ENCODE results near the gene SLC4A7. TPM values are rescaled to one million over a fixed set of nuclear protein-coding genes. Genes with fewer than 3 reads are reported as not detected.
"Not testable (repeated sequence)": the region's sequence is repeated elsewhere in the genome, so short reads cannot be mapped to it uniquely, and the experiment has no call there.

The SLC4A7 gene
- total and polyA plus RNA-seq, 4 experiments from 2014 or later = 12.7 to 103 (median 60.9) TPM

DNA sequence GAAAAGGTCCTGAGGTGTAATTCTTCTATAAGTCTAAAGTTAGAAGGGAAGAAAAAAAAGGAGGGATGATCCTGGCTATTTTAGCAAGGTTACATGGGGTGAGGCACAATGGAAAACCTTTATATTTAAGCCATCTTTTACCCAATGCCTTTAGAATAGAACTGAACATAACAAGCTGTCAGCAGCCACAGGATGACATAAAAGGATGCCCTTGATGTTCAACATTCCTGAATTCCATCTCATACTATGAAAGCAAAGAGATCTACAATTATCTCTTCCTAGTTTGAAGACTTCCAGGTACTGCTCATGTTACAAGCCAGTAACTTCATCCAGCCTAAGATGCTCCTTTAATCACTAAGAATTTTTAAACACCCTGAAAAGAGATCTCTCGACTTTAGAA lies 141.9 kb downstream of the SLC4A7 start:
- CTCF ChIA-PET (ENCODE audit: partially characterized antibody) = no interaction called here
- Mint-ChIP-seq H3K36me3 (no peaks in the 10 kb centered on the region), H3K4me3 (no peak overlapping the region), H3K27ac (peak overlapping the region in 1 of 7 donors; percentile 18), H3K27me3 (no peaks in the 10 kb centered on the region), H3K9me3 (peaks cover 0 to 4% (median 0%) of the 10 kb centered on the region in 8 donors), H3K4me1 (peaks cover 5 to 17% (median 12%) of the 10 kb centered on the region in 4 donors)
- H3K27me3 ChIP-seq (ENCODE audit: insufficient read depth, low read length) = no peaks in the 10 kb centered on the region
- intact Hi-C loops (cut with micrococcal nuclease) = no loop called here
- H3K36me3 ChIP-seq (ENCODE audit: insufficient read depth, low read length) = no peaks in the 10 kb centered on the region
- POLR2A ChIA-PET (ENCODE audit: partially characterized antibody) = no interaction called here
- DNase-seq = no peak
- no peaks in the 10 kb centered on the region for H3K4me1 ChIP-seq (ENCODE audit: insufficient read depth, low read length)
- no peaks in the 10 kb centered on the region for H3K9me3 ChIP-seq (ENCODE audit: control insufficient read depth in 1 of 2, low read length in 2 of 2)
- H3K4me3 ChIP-seq (ENCODE audit: low read length in 2 of 2) = no peak overlapping the region
- no peak overlapping the region for H3K27ac ChIP-seq (ENCODE audit: low read depth, low read length)

- H3K27ac ChIP-seq (ENCODE audit: low read depth, low read length) = no peak overlapping the region
- no peaks in the 10 kb centered on the region for H3K9me3 ChIP-seq (ENCODE audit: control insufficient read depth in 1 of 2, low read length in 2 of 2)
- Mint-ChIP-seq H3K27me3 (no peaks in the 10 kb centered on the region), H3K4me1 (peaks cover 5 to 14% (median 10%) of the 10 kb centered on the region in 4 donors), H3K27ac (peak overlapping the region in 2 of 7 donors; percentile 22 to 26), H3K9me3 (peaks cover 0 to 5% (median 0%) of the 10 kb centered on the region in 8 donors), H3K4me3 (no peak overlapping the region), H3K36me3 (no peaks in the 10 kb centered on the region)
- no peaks in the 10 kb centered on the region for H3K36me3 ChIP-seq (ENCODE audit: insufficient read depth, low read length)
- CTCF ChIA-PET (ENCODE audit: partially characterized antibody) = no interaction called here
- intact Hi-C loops (cut with micrococcal nuclease) = no loop called here
- no peaks in the 10 kb centered on the region for H3K27me3 ChIP-seq (ENCODE audit: insufficient read depth, low read length)
- POLR2A ChIA-PET (ENCODE audit: partially characterized antibody) = no interaction called here
- peak in 4 of 5 donors; percentile 22 to 46 (median 37) for DNase-seq
- no peaks in the 10 kb centered on the region for H3K4me1 ChIP-seq (ENCODE audit: insufficient read depth, low read length)
- no peak overlapping the region for H3K4me3 ChIP-seq (ENCODE audit: low read length in 2 of 2)
Measured at GRCh38 chr3:27340534-27340933, 143.7 kb downstream of the SLC4A7 start.

GRCh38 chr3:27335571-27335970 lies 148.6 kb downstream of the SLC4A7 start:
- Histone ChIP-seq H3K4me3 (ENCODE audit: low read length in 2 of 2) (no peak overlapping the region), H3K4me1 (ENCODE audit: insufficient read depth, low read length) (no peaks in the 10 kb centered on the region), H3K9me3 (ENCODE audit: control insufficient read depth in 1 of 2, low read length in 2 of 2) (no peaks in the 10 kb centered on the region), H3K36me3 (ENCODE audit: insufficient read depth, low read length) (no peaks in the 10 kb centered on the region), H3K27ac (ENCODE audit: low read depth, low read length) (no peak overlapping the region), H3K27me3 (ENCODE audit: insufficient read depth, low read length) (no peaks in the 10 kb centered on the region)
- Mint-ChIP-seq H3K4me1 (peaks cover under 1 to 7% (median 5%) of the 10 kb centered on the region in 4 donors), H3K27me3 (no peaks in the 10 kb centered on the region), H3K4me3 (no peak overlapping the region), H3K27ac (peak overlapping the region in 1 of 7 donors; percentile 0), H3K36me3 (no peaks in the 10 kb centered on the region), H3K9me3 (peaks cover 0 to 5% (median 1%) of the 10 kb centered on the region in 8 donors)
- no peak for DNase-seq
- ChIA-PET POLR2A (ENCODE audit: partially characterized antibody) (no interaction called here), CTCF (ENCODE audit: partially characterized antibody) (no interaction called here)
- intact Hi-C loops (cut with micrococcal nuclease) = no loop called here

- no peaks in the 10 kb centered on the region for H3K27me3 Mint-ChIP-seq
- Histone ChIP-seq H3K27me3 (ENCODE audit: insufficient read depth, low read length) (no peaks in the 10 kb centered on the region), H3K4me3 (ENCODE audit: low read length in 2 of 2) (no peak overlapping the region), H3K4me1 (ENCODE audit: insufficient read depth, low read length) (no peaks in the 10 kb centered on the region), H3K36me3 (ENCODE audit: insufficient read depth, low read length) (no peaks in the 10 kb centered on the region), H3K9me3 (ENCODE audit: control insufficient read depth in 1 of 2, low read length in 2 of 2) (no peaks in the 10 kb centered on the region), H3K27ac (ENCODE audit: low read depth, low read length) (no peak overlapping the region)
- no peaks in the 10 kb centered on the region for H3K36me3 Mint-ChIP-seq
- intact Hi-C loops (cut with micrococcal nuclease) = no loop called here
- ChIA-PET POLR2A (ENCODE audit: partially characterized antibody) (no interaction called here), CTCF (ENCODE audit: partially characterized antibody) (no interaction called here)
- no peak for DNase-seq
- peaks cover 0 to 7% (median 3%) of the 10 kb centered on the region in 8 donors for H3K9me3 Mint-ChIP-seq
- H3K4me3 Mint-ChIP-seq = no peak overlapping the region
- no peak overlapping the region for H3K27ac Mint-ChIP-seq
- no peaks in the 10 kb centered on the region for H3K4me1 Mint-ChIP-seq
Measured at GRCh38 chr3:27333843-27334242, 150.3 kb downstream of the SLC4A7 start.

DNA sequence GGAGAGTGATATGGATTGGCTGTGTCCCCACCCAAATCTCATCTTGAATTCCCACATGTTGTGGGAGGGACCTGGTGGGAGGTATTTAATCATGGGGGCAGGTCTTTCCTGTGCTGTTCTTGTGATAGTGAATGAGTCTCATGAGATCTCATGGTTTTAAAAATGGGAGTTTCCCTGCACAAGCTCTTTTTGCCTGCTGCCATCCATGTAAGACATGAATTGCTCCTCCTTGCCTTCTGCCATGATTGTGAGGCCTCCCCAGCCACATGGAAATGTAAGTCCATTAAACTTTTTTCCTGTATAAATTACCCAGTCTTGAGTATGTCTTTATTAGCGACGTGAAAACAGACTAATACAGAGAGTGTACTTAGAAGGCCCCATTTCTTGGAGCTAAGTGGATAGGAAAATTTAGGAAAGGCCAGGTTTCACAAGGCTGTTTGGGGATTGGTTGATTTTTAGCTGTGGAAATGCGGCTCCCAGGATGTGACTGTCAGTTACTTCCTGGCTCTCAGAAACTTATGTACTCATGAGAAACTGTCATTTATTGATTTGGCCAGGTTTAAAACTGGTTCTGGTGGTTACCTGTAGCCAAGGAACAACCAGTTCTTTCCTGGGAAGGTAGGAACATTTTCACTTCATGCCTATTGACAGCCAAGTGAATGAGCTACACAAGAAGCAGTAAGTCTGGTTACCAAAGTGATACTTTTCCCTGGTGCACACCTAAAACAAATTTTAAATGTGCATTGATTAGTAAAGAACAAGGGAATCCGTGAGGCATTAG lies 155.0 kb downstream of the SLC4A7 start:
- H3K4me1 Mint-ChIP-seq; H3K4me1 ChIP-seq (ENCODE audit: insufficient read depth, low read length); H3K36me3 Mint-ChIP-seq; H3K27ac ChIP-seq (ENCODE audit: low read depth, low read length); H3K27me3 ChIP-seq (ENCODE audit: insufficient read depth, low read length); H3K36me3 ChIP-seq (ENCODE audit: insufficient read depth, low read length); H3K4me3 Mint-ChIP-seq; intact Hi-C loops (cut with micrococcal nuclease); POLR2A ChIA-PET (ENCODE audit: partially characterized antibody); H3K9me3 ChIP-seq (ENCODE audit: control insufficient read depth in 1 of 2, low read length in 2 of 2); H3K27ac Mint-ChIP-seq; DNase-seq; H3K27me3 Mint-ChIP-seq; H3K4me3 ChIP-seq (ENCODE audit: low read length in 2 of 2): not testable (repeated sequence)
- CTCF ChIA-PET (ENCODE audit: partially characterized antibody) = interaction anchor here (1.1 kb wide), 1 partner anchor 331 kb away, joined by 3 read pairs; no protein-coding TSS in a partner anchor
- H3K9me3 Mint-ChIP-seq = peaks cover 0 to 17% (median 4%) of the 10 kb centered on the region in 8 donors

DNA sequence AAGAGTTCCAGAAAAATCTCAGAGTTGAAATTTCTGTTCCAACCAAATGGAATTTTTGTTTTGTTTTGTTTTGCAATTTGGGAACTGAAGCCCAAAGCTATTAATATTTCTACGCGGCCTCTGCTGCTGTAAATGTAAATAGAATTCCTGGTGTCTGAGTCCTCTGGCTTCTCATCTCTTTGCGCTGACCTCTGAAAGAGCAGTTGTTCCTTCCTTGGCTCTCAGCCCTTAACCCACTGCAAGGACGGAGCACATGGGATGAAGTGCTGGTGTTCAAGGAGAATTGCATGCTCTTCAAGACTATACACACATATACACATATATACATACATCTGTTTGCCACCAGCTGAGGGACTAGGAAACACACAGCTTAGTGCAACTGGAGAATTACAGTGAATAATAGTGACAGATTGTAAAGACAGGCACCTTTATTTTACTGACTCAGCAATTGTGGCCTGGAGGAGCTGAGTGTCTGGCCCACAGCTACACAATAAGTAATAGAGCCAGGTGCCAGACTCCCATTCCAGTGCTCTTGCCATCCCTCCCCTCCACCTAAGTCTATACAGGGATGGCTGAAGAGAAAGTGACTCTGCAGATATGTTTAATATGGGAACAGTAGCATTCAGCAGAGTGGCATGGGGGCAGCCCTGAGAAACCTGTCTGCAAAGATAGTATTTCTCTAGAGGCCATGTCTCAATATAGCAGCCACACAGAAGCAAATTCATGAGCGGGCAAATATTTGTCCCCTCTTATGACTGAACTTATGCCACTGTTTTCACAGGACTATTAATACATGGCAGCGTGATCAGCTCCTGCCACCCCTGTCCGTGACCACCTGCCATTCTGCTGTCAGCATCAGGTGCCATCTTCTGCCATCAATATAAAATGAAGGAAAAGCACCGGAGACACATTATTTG lies 157.3 kb downstream of the SLC4A7 start:
- Histone ChIP-seq H3K4me3 (ENCODE audit: low read length in 2 of 2) (no peak overlapping the region), H3K4me1 (ENCODE audit: insufficient read depth, low read length) (no peaks in the 10 kb centered on the region), H3K9me3 (ENCODE audit: control insufficient read depth in 1 of 2, low read length in 2 of 2) (no peaks in the 10 kb centered on the region), H3K27me3 (ENCODE audit: insufficient read depth, low read length) (no peaks in the 10 kb centered on the region), H3K27ac (ENCODE audit: low read depth, low read length) (no peak overlapping the region), H3K36me3 (ENCODE audit: insufficient read depth, low read length) (no peaks in the 10 kb centered on the region)
- peaks cover 0 to 17% (median 3%) of the 10 kb centered on the region in 8 donors for H3K9me3 Mint-ChIP-seq
- no peak for DNase-seq
- peaks cover 0 to 4% of the 10 kb centered on the region in 2 donors for H3K36me3 Mint-ChIP-seq
- H3K4me3 Mint-ChIP-seq = no peak overlapping the region
- intact Hi-C loops (cut with micrococcal nuclease) = no loop called here
- ChIA-PET POLR2A (ENCODE audit: partially characterized antibody) (no interaction called here), CTCF (ENCODE audit: partially characterized antibody) (no interaction called here)
- peaks cover 0 to 1% (median 0%) of the 10 kb centered on the region in 4 donors for H3K4me1 Mint-ChIP-seq
- no peaks in the 10 kb centered on the region for H3K27me3 Mint-ChIP-seq
- no peak overlapping the region for H3K27ac Mint-ChIP-seq

DNA sequence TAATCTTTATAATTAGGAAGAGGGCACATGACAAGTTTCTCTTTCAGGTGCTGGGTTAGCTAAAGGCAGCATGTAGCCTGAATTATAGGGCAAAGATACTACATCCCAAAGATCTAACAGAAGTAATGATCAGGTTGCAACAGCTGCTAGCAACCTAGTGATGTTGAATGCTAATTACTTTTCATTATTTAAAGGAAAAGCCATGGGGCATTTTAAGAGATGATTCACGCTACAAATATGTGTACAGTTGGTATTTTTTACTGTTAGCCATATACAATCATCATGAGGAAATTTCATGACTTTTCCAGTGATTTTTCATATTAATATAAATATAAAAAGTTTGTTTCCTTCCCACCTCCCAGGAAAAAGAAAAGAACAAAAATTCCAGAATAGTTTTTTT lies 158.0 kb downstream of the SLC4A7 start:
- CTCF ChIA-PET (ENCODE audit: partially characterized antibody) = interaction anchor here (0.9 kb wide), 1 partner anchor 355 kb away, joined by 3 read pairs; no protein-coding TSS in a partner anchor
- H3K36me3 ChIP-seq (ENCODE audit: insufficient read depth, low read length) = no peaks in the 10 kb centered on the region
- Mint-ChIP-seq H3K27me3 (no peaks in the 10 kb centered on the region), H3K27ac (no peak overlapping the region), H3K9me3 (peaks cover 0 to 17% (median 3%) of the 10 kb centered on the region in 8 donors), H3K4me3 (no peak overlapping the region), H3K36me3 (peaks cover 0 to 4% of the 10 kb centered on the region in 2 donors), H3K4me1 (peaks cover 0 to 1% (median 0%) of the 10 kb centered on the region in 4 donors)
- no peaks in the 10 kb centered on the region for H3K27me3 ChIP-seq (ENCODE audit: insufficient read depth, low read length)
- no peak for DNase-seq
- H3K4me3 ChIP-seq (ENCODE audit: low read length in 2 of 2) = no peak overlapping the region
- H3K9me3 ChIP-seq (ENCODE audit: control insufficient read depth in 1 of 2, low read length in 2 of 2) = no peaks in the 10 kb centered on the region
- intact Hi-C loops (cut with micrococcal nuclease) = no loop called here
- H3K4me1 ChIP-seq (ENCODE audit: insufficient read depth, low read length) = no peaks in the 10 kb centered on the region
- H3K27ac ChIP-seq (ENCODE audit: low read depth, low read length) = no peak overlapping the region
- POLR2A ChIA-PET (ENCODE audit: partially characterized antibody) = no interaction called here
